ENCODE measurements around the gene SIK3. TPM values are rescaled to one million over a fixed set of nuclear protein-coding genes. Genes with fewer than 3 reads are reported as not detected.

SIK3 gene
- total and polyA plus RNA-seq, 8 donors: 11.1 to 27.3 (median 24.0) TPM

GRCh38 chr11:117058761-117059261, 39.4 kb downstream of the SIK3 start:
- FAIRE-seq: no peak
- Histone ChIP-seq H3K4me3 (no peak overlapping the region), H3K9me3 (no peaks in the 10 kb centered on the region), H3K36me3 (no peaks in the 10 kb centered on the region), H3K4me1 (peaks cover 7 to 31% (median 7%) of the 10 kb centered on the region in 3 donors), H3K27me3 (no peaks in the 10 kb centered on the region), H3K27ac (no peak overlapping the region)
- intact Hi-C loops (cut with DNase I): no loop called here
- TF ChIP-seq, protein P1, sequence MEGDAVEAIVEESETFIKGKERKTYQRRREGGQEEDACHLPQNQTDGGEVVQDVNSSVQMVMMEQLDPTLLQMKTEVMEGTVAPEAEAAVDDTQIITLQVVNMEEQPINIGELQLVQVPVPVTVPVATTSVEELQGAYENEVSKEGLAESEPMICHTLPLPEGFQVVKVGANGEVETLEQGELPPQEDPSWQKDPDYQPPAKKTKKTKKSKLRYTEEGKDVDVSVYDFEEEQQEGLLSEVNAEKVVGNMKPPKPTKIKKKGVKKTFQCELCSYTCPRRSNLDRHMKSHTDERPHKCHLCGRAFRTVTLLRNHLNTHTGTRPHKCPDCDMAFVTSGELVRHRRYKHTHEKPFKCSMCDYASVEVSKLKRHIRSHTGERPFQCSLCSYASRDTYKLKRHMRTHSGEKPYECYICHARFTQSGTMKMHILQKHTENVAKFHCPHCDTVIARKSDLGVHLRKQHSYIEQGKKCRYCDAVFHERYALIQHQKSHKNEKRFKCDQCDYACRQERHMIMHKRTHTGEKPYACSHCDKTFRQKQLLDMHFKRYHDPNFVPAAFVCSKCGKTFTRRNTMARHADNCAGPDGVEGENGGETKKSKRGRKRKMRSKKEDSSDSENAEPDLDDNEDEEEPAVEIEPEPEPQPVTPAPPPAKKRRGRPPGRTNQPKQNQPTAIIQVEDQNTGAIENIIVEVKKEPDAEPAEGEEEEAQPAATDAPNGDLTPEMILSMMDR (IDR thresholded peaks at IDR 0.05): no peak
- no peak for DNase-seq
- WGBS, 2 donors: 74 to 75% methylated on average over 4 of the region's 4 CpGs
- ATAC-seq: no peak

GRCh38 chr11:117057727-117058126, 40.5 kb downstream of the SIK3 start:
- H3K4me1 ChIP-seq: peaks cover 7 to 21% (median 7%) of the 10 kb centered on the region in 3 donors
- H3K27me3 ChIP-seq: no peaks in the 10 kb centered on the region
- TF ChIP-seq, protein P1 (IDR thresholded peaks at IDR 0.05): no peak
- DNase-seq (no peak), ATAC-seq (no peak), FAIRE-seq (no peak)
- no peaks in the 10 kb centered on the region for H3K9me3 ChIP-seq
- H3K36me3 ChIP-seq: no peaks in the 10 kb centered on the region
- H3K27ac ChIP-seq: no peak overlapping the region
- H3K4me3 ChIP-seq: no peak overlapping the region
- intact Hi-C loops (cut with DNase I): no loop called here

GRCh38 chr11:117057317-117057716, 40.9 kb downstream of the SIK3 start:
- Histone ChIP-seq H3K36me3 (no peaks in the 10 kb centered on the region), H3K9me3 (no peaks in the 10 kb centered on the region), H3K4me1 (peaks cover 7 to 17% (median 7%) of the 10 kb centered on the region in 3 donors), H3K27ac (no peak overlapping the region), H3K27me3 (no peaks in the 10 kb centered on the region), H3K4me3 (no peak overlapping the region)
- TF ChIP-seq, protein P1 (IDR thresholded peaks at IDR 0.05): no peak
- intact Hi-C loops (cut with DNase I): no loop called here
- ATAC-seq (no peak), FAIRE-seq (no peak), DNase-seq (no peak)
- WGBS, 2 donors: 91 to 94% methylated on average over 5 of the region's 5 CpGs

- Histone ChIP-seq H3K36me3 (no peaks in the 10 kb centered on the region), H3K4me3 (no peak overlapping the region), H3K27ac (no peak overlapping the region), H3K4me1 (peaks cover 7 to 17% (median 7%) of the 10 kb centered on the region in 3 donors), H3K9me3 (no peaks in the 10 kb centered on the region), H3K27me3 (no peaks in the 10 kb centered on the region)
- WGBS, 2 donors: 60 to 69% methylated on average over 5 of the region's 5 CpGs
- DNase-seq (no peak), FAIRE-seq (no peak), ATAC-seq (no peak)
- TF ChIP-seq, protein P1 (IDR thresholded peaks at IDR 0.05): no peak
- intact Hi-C loops (cut with DNase I): no loop called here
Measured at GRCh38 chr11:117055469-117055868, 42.8 kb downstream of the SIK3 start.

DNA sequence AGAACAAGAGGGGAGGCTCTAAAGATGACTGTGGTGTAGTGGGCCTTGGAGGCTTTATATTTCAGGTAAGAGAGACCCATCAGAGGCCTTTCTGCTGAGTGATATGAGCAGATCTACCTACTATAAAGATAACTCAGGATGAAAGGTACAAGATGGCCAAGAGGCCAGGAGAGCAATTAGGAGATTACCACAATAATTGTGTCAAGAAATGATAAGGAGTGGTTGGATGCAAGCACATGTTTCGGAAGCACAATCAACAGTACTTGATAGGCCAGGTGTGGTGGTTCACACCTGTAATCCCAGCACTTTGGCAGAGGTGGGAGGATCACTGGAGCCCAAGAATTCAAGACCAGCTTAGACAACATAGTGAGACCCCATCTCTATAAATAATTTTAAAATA, 43.8 kb downstream of the SIK3 start:
- H3K27ac ChIP-seq: no peak overlapping the region
- TF ChIP-seq, protein P1 (IDR thresholded peaks at IDR 0.05): no peak
- no peak overlapping the region for H3K4me3 ChIP-seq
- peaks cover 4 to 13% (median 7%) of the 10 kb centered on the region in 3 donors for H3K4me1 ChIP-seq
- intact Hi-C loops (cut with DNase I): no loop called here
- no peaks in the 10 kb centered on the region for H3K9me3 ChIP-seq
- no peak for DNase-seq
- WGBS, 2 donors: 46 to 55% methylated on average over 1 of the region's 1 CpG
- no peak for ATAC-seq
- no peaks in the 10 kb centered on the region for H3K27me3 ChIP-seq
- no peaks in the 10 kb centered on the region for H3K36me3 ChIP-seq
- FAIRE-seq: no peak
